Activated CD8-positive, alpha-beta memory T cell treated with anti-CD3 and anti-CD28 coated beads for 36 hours (primary cell): ENCODE results near the gene IL33. TPM values are rescaled to one million over a fixed set of nuclear protein-coding genes. Genes with fewer than 3 reads are reported as not detected.

Source experiments
- CTCF ChIA-PET: fragments of 350-600 bp; sonication (Branson Sonifier 250); formaldehyde crosslinking; loops from one replicate; lab custom pipeline; 2021; ENCODE audit warnings: antibody characterized with exemption; lab: Charles Lee
- POLR2A ChIA-PET: fragments of 350-600 bp; sonication (Branson Sonifier 250); formaldehyde crosslinking; loops from one replicate; lab custom pipeline; 2021; ENCODE audit warnings: antibody characterized with exemption; lab: Charles Lee
- total RNA-seq, 2 experiments: library from RNA; stranded (reverse); gene quantifications; one replicate each; pipeline ENCODE4 v1.2.3, GENCODE V29; 2021

The IL33 gene
- total RNA-seq, 2 experiments from 2014 or later: not detected

DNA sequence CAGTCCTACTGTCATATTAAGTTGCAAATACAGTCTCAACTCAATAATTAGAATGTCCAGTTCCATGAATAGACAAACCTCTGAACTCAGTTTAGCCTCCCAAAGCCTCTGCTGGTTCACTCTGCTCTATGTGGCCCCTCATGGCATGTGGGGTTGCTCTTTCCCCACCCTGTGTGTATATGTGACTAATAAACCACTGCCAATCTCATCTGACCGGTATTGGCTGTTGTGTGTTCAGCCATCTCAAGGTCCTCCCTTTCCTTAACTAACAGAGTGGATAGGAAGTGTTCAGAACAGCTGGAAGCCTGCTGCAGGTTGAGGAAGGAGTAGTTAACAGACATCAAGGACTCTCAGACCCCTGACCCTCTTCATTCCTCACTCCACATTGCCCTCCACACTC, 55.3 kb downstream of the IL33 start:
- ChIA-PET POLR2A (no interaction called here), CTCF (no interaction called here)

DNA sequence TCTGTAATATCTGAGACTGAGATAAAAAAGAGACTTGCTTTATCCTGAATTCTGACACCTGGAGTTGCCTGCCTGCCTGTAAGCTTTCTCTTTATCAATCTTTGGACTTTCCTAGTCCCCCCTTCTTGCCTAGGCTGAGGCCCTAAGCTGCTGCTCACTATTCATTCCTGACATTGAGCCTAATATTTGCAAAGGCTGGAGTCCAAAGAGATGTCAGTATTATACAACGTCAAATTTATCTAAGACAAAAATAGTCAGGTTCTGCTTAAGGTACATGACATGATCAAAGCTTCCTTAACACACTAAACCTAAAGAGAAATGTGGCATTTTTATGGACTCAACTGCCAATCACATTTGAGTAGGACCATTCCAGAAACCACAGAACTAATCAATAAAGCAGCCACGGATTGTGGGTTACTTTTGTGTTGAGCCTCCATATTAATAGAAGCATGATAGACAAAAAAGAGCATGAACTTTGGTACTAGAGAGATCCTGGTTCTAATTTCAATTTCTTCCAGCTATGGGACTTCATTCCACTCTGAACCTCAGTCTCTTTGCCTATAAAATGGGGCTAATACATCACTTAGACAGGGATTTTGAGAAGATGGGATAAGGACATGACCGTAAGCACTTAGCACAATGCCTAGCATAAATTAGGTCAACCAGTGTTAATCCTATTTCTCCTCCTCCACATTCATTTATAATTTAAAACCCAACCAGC, 56.1 kb downstream of the IL33 start:
- POLR2A ChIA-PET: no interaction called here
- CTCF ChIA-PET: no interaction called here

DNA sequence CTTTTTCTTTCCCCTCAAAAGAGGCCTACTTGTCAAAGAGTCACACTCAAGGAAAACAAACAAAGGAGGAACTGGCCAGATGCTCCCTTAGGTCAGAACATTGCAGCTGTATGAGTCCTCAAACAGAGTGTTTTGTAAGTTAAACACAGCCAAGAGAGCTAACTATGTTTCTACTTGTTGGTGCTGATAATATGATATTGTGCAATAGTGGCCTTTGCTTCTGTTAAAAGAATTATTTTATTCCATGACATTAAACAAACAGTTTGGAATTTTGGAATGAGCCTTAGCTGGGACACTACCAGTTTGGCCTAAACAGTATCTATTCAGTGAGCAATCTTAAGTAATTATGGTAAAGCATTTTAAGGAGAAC, 56.6 kb downstream of the IL33 start:
- ChIA-PET CTCF (no interaction called here), POLR2A (no interaction called here)

DNA sequence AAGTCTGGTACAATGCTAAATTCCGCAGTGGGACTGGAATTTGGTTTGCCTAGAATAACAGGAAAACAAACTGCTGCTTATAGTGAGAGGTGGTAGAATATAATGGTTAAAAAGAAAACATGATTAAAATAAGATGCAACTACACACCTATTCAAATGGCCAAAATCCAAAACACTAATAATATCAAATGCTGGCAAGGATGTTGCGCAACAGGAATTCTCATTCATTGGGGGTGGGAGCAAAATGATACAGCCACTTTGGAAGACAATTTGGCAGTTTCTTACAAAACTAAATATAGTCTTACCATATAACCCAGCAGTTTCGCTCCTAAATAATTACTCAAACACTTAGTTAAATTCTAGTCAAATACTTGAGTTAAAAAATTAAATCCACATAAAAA, 61.8 kb downstream of the IL33 start:
- POLR2A ChIA-PET: no interaction called here

DNA sequence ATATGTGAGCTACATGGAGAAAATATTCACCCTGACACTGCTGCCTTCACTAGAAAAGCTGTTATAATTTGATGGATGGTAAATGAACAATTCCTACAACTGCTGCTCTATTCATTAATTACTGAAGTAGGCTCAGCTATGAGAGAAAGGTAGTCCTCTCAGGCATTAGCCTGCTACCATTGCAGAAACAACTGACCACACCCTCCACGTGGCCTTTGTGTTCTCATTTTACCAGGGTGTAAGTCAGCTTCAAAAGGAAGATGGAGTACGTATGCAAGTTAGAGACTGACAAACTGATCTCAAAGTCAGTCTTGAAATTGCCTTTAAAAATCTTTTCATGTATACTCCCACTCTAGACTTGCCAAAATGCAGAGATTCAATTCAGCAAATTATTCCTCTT, 86.3 kb downstream of the IL33 start:
- ChIA-PET CTCF (no interaction called here), POLR2A (no interaction called here)

More for the DNA sequence above, 61.8 kb downstream of the IL33 start:
- CTCF ChIA-PET: no interaction called here

DNA sequence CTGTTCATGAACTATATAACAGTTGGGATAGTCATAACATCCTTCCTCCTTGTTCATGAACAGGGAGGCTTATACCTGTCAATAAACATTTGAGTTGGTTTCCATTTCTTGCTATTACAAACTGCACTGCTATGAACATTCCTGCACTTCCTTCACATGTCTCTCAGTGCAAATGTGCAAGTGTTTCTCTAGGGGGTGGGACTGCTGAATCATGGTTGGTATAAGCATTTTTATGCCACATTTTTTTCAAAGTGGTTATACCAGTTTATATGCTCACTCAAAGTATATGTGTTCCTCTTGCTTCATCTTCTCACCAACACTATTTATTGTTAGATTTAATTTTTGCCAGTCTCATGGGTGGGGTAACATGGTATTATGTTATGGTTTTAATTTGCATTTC, 86.8 kb downstream of the IL33 start:
- POLR2A ChIA-PET: no interaction called here
- CTCF ChIA-PET: no interaction called here

DNA sequence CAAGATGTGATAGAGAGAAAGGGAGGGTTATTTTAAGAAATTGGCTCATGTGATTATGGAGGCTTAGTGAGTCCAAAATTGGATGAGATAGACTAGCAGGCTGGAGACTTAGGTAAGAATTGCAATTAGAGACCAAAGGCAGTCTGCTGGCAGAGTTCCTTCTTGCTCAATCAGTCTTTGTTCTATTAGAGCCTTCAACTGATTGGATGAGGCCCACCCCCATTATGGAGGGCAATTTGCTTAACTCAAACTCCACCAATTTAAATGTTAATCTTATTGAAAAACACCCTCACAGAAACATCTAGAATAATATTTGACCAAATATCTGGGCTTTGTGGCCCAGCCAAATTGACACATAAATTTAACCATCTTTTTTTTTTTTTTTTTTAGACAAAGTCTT, 88.6 kb downstream of the IL33 start:
- ChIA-PET CTCF (no interaction called here), POLR2A (no interaction called here)

DNA sequence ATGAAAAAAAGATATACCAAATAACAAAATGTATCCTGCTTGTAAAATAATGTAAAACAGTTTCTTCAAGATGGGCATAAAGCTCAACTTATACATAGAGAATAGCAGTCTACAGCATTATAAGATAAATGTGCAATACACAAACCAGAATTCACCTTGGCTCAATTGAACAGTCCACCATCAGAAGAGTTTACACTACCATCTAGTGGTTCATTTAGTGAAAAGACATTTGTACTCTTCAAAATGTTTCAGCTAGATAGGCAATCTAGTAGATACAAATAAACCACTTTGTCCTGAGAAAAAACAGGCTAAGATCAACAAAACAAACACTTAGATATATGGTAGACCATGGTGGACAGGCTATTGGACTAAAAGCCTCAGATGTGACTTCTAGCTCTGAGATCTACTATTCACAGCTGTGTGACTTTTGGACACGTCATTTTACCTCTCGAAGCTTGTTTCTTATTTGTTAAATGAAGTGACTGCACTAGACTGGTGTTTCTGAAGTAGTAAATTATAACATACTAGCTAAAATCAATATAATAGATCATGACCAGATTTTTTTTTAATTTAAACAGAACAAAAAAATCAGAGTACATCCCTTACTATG, 90.5 kb downstream of the IL33 start:
- ChIA-PET CTCF (interaction anchor here (0.9 to 4.2 kb wide), 7 partner anchors 9 to 419 kb away, joined by 3 to 17 read pairs (median 3); no protein-coding TSS in a partner anchor), POLR2A (no interaction called here)

Other genes with a start within 250 kb of the IL33 start
- gene RANBP6, start 200.2 kb upstream of the IL33 start, total RNA-seq: 10 to 100 TPM; 18.4 to 18.8 TPM
- gene TPD52L3, start 112.6 kb downstream of the IL33 start, total RNA-seq: not detected
- gene UHRF2, start 197.4 kb downstream of the IL33 start, total RNA-seq: 10 to 100 TPM; 50.1 to 54.1 TPM